ENCODE data around the gene SELP.

SELP gene

DNA sequence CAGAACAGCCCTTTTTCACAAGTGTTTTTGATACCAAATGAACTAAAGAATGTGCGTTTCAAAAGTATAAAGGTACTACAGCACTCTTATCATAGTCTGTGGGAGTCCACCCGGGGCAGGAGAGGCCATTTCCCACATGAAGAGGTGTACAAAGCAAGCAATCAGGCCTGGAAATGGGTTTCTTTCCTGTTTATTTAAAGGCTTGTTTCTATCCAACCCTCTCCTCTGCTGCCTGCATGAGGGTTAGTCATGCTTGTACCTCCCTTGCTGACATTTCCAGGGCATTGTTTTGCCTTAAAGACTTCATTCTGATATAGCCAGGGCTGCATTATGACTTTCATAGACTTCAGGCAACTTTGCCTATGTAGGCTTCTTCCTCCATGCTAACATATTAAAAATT is 11.6 kb downstream of the SELP start:
- DNase-seq = no peak

DNA sequence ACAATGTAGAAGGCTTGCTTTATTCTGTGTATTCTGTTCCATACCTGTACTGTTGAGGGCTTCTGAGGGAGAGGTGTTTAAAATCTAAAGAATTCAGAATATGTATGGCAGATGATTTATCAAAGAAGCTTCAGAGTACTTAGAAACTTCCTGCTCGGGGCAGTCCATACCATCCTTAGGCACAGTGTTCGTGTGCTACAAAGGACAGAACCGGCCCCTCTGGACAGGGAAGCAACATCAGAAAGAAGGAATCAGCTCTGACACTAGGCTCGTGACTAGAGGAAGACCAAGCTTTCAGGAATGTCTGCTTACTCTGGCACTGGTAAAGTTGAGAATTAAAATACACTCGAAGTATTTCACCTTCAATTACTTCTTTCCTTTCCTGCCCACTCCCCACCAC is 14.1 kb downstream of the SELP start:
- no peak for DNase-seq

DNA sequence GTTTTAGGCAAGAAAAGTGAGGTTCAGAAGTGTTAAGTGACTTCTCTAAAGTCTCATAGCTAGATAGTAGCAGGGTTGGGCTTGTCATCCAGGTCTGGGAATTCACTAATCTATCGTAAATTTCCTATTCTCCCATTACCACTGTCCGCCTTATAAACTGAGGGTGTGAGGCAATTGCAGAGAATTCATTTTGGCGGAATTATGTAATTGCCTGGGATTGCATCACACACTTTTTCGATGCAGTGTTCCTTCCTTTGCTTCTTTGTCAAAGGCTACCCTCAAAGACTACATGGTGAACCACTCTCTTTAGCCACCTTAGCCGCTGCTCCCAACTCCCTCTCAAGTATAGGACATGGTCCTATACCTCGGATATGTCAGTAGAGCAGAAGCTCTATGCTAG is 19.1 kb downstream of the SELP start:
- DNase-seq = no peak

DNA sequence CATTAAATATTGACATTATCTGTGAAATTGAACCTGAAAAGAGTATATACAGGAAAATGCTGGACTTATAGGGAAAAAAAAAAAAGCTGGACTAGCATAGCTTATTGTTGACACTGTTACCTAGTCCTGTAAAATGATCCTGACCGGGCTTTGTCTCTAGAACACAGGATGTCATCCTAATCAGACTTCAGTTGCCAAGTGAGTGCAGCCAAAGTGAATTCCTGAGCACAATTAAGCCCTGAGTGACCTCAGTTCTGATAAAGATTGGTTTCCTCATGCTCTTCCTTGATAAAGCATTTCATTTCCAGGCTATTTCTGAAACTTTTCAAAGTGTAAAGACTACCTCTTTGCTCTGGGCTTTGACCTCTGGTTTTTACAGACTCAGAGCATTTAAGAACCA is 19.8 kb downstream of the SELP start:
- no peak for DNase-seq

DNA sequence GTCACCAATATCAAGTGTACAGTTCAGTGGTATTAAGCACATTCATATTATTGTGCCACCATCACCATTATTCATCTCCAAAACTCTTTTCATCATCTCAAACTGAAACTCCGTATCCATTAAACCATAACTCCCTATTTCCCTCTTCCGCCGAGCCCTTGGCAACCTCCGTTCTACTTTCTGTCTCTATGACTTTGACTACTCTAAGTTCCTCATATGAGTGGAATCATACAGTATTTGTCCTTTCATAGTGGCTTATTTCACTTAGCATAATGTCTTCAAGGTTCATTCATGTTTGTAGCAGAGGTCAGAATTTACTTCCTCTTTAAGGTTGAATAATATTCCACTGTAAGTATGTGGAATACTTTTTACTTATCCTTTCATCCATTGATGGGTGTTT is 21.7 kb downstream of the SELP start:
- no peak for DNase-seq

DNA sequence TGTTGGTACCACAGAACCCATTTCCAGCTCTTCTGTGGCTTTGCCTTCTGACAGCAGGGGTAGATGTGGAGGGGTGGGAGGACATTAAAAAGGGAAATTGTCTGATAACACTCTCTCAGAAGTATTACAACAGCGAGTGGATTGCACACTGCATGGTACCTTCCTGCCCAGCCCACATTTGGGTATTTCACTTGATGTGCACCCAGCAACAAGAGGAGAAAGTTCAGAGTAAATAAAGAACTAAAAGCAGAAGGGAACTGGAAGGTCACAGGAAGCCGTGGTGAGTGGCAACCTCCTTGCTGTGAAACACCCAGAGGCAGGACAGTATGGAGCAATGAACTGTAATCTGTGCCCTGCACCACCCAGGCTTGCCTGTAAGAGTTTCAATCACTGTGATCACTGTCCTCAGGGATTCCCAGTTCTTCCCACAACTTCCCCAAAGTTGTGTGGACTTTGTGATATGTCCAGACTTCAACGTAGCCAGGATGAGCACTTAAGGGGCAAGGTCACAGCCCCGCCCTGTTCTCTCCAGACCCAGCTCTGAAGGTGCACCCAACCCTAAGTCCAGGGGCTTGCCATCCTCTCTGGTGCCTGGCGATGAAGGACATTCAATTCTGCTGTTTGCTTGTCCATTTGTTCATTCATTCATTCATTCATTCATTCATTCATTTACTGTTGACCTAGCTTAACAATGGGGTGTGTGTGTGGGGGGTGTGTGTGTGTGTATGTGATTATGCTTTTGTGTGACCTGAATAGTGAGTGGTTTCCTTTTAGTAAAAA is 25.0 kb downstream of the SELP start:
- peak; percentile 64 for DNase-seq

DNA sequence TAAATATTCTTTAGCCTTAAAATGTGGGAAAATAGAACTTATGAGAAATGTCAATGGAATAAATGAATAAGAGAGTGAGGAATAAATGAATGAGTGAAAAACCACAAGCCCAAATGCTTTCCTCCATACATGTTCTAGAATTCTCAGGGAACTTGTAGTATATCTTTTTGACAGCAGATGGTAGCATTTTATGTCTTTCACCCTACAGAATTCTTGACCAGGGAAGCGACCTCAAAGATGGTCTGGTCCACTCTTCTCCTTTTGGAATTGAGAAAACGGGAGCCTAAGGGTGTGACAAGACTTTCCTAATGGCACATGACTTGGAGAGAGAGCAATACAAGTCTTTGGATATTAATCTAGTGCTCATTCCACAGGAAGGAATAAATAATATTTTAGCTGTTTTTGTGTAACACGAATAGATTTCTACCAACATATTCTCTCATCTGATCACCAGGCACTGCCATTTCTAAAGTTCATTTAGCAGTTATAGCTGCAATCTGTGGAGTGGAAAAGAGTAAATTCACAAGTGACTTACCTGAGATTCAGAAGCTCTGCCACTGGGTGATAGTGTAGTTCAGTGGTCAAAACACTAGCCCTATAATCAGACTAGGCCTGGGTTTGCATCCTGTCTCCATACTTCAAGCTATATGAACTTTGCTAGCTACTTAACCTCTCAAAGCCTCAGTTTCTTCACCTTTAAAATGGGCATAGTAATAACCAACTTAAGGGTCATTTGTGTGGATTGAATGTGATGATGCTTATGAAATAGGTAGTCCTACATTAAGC is 28.6 kb downstream of the SELP start:
- peak; percentile 54 for DNase-seq

DNA sequence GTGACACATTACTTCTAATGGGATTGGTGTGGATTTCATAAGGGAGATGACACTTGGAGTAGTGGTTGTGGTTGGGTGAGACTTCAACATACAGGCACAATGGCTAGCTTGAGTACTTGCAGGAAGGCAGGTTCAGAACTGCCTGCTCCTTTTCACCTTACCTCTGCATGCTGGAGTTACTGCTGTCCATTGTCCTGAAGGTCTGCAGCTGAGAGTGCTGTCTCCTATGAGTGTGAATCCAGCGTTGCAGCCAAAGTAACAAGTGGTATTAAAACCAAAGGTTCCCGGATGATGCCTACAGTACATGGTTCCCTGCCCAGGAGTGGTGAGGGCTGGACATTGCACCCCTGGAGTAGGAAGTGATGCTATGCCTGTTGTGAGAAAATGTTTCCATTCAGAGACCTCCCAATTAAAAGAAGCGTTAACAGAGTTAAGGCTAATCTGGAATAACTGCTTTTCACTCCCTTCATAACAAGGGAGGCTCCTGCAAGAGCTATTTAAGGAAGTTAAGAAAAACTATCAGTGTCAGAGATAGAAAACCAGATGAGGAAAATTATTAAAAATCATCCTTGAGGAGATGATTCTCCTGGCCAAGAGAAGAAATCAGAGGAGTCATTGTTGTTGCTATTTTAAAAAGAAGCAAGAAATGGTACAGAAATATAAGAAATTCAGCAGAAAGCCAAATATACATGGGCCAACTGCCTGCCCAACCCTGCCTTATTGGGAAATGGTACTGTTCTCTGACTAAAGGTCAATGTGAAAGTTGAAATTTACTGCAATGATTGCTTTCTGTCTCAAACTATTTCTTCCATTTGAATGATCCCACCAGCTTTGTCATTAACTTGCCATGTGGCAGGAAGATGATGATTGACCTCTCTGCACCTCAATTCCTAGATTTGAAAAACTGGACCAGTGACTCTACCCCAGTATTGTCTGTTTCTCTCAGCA is 33.9 kb downstream of the SELP start:
- DNase-seq = peak; percentile 48

DNA sequence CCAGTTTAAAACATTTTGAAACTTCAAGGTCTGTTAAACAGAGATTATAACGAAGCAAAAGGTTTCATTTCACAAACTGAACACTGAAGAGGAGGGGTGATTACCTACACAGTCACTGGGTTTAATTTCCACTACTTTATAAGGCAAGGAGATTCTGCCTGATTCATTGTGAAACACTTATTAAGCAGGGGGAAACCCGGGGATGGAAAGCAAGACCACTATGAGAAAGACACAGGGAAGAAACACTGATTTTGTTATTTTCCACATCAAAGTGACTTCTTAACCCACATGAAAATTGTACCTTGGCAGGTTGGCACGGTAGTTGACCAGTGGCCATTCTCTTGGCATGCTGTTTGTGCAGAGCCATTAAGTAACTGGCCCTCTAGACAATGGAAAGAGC is 35.5 kb downstream of the SELP start:
- DNase-seq = peak; percentile 79

DNA sequence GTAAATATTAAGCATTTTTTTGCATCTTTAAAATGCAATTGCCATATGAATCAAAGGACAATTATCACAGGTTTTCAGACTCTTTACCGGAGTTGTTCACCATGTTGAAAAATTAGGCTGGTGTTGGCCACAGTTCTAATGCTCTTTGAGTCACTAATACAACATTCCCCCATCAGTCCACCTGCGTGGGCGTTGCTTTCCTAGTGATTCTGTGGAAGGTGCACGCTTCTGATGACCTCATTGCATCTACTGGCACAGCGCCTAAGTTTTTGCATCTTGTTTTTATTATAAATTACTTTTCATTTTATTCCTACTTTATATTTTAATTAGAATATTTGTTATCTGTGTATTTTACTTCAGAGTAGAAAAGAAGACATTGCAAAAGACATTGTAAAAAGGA is 39.0 kb downstream of the SELP start:
- DNase-seq = no peak

DNA sequence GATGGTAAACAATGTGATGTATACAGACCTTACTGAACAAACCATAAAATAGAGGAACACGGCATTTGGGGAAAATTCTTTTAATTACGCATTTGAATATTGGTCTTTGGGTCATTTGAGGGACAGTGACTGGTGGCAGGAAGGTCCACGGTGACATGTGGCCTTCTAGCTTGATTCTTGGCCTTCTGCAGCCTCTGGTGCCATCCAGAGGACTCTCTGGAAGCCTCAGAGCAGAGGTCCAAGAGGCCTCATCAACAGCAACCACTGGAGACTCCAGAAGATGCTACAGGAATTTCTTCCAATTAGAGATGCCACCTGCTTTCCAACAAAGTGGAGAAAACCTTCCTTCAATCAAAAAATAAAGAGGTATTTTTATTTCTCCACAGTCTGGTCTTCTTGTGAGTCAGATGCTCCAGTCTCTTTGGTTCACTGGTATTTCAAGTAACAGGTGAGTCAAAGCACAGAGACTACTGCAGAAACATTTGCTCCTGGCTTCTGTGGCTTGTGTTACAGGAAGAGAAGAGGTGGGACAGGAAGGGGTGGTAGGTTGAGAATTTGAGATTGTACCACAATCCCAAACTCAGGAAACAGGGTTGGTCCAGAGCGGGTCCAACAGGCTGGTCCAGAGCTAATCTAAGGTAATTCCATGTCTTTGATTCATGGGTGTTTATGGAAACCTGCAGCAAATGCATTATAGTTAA is 41.0 kb downstream of the SELP start:
- DNase-seq = peak; percentile 70

DNA sequence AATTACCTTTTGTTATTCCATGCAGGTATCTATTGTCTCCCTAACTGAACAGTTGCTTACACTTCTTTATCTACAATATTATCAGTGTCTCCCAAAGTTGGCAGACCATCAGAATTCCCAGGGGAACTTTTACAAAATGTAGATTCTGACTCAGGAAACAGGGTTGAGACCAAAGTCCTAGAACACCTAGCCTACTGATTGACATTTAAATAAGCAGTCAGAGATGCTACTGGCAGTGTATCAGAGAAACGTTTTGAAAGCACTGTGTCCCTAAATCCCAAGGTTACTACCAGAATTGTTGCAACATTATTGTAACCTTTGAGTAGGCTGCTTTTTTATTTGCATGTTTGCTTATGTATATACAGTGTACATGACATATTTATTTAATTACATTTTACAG is 41.8 kb downstream of the SELP start:
- DNase-seq = no peak

DNA sequence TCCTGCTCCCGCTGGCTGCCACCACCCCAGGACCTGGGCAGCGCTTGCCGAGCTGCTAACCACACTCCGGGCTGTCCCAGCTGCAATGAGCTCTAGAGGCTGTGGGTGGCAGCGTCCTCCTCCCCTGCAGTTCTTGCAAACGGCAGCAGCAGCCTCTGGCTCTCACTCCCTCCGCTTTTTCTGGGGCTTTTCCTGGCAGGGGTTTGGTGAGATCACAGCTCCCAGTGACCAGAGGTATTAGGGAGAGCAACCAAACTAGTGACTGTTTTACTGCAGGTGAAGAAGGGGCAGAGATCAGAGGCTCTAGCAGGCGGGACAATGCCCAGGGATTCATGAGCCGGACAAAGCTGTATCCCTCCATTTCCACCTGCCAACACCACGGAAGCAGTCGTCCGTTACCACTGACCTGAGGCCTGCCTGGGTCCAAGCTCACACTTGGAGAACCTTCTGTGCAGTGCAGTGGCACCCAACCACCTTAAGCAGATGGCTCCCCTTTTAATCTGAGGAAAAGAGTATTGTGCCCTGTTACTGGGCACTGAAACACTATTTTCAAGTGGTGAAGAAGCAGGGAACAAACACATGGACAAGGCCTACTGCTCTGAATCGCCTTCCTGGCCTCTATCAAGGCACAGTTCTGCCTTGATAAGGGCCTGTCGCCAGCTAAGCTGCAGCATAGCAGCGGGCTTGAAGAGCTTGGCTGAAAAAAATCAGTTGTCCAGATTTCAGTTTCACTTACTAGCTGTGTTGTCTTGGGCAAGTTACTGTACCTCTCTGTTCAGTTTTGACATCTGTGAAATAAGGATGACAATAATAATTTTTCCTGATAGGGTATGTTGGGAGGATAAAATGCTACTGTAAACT is 43.3 kb downstream of the SELP start, which contains the start of gene F5:
Gene F5 (minus strand): TSS at position 87 of the 861 bp plus-strand sequence. CDS start 95 bp downstream, outside the sequence.
- peak; percentile 90 for DNase-seq

DNA sequence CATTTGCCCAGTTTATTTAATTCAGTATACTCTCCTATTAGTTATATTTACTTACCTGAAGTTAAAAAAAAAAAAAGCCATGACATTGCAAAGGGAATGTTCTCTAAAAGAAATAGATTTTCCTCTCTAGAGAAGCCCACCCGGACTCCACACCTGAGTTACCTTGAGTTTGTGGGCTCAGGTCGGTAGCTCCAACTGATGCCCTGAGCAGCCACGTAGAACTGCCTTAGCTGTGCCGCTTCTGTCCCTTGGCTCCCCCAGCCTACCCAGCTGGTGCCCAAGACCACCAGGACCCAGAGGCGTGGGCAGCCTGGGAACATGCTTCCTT is 43.9 kb downstream of the SELP start:
- DNase-seq = no peak

DNA sequence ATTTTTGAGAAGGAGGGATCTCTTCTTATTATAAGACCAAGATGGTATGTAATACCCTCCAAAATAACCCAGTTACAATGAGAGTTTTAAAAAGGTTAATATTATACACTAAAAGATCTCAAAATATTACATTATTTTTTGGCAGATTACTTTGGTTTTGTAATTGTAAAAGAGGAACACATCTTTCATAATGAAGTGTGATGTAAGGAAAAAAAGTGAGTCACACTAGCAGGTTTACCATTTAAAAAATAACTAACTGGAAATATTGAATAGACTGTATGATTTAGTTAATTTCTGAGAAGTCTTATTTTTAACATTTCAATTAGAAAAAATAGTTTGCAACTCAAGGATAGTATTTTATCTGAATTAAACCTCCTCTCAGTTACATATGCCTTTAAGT is 44.7 kb downstream of the SELP start:
- no peak for DNase-seq

DNA sequence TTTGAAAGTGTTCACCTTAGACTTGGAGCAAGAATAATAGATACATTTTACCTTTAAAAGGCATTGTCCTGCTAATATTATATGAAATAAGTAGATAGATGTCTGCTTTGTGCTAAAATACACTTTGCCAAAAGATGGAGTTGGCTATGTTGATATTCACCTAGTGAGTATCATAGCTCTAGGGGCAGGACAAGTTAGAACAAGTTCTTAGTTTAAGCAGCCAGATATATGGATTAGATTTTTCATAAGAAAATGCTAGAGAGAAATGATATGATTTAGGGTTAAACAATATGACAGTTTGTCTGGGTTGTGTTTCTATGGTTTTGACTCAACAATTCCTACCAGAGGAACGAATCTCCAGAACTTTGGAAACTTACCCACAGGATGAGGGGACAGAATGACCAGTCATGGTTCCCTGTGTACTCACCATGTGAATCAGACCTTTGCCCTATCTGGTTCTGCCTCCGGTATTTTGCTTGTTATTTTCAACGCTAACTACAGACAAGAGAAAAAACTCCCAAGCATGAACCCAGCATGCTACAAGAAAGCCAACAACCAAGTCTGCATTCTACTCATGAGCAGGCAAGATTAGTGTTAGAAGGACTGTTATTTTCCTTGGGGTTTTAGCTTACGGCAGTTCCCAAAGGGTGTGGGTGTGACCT is 45.3 kb downstream of the SELP start:
- DNase-seq = peak; percentile 60

DNA sequence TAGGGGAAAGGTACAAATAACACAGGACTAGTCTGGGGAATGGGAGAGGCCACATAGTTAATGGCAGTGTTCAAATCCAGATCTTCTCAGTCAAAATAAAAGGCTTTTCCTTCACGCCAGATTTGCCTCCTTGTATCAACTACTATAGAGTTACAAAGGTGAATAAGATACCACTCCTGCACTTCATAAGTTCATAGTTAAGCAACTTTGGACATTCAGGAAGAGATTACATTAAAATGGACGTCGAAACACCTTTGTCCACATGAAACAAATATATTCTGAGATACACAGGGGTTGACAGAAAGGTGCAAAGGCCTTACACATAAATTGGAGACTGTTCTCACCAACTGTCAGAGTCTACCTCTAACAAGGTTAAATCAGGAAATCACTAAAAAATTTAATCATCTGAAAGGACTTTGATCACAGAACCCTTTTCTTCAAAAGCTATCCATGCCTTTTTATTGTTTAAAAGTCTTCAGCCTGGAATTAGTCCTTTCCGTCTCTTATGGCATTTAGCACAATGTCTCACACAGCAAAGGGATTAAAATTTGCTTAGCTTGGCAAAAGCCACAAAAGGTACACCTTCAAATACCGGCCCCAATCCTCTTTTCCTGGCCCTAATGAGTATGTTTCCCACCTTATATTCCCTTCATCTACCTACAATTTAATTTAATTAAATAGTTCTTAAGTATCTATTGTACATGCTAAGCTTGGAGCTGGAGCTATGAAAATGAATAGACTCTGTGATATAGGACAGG is 51.8 kb downstream of the SELP start:
- DNase-seq = no peak

DNA sequence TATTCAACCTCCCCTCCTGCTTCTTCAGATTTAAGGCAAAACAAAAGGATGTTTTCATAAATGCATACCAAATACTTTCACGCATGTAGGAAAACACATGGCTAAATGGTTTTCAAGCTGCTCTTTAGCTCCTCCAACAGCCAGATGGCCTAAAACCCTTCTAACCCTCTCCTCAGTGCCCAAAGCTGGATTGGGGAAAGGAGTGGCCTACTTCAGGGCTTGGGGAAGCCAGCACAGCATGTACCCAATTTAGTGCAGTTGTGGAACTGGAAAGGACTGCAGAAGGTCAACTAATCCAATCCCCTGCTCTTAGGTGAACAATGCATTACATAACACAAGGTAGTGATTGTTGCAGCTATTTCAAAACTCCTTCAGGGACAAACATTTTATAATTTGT is 53.0 kb downstream of the SELP start:
- no peak for DNase-seq

DNA sequence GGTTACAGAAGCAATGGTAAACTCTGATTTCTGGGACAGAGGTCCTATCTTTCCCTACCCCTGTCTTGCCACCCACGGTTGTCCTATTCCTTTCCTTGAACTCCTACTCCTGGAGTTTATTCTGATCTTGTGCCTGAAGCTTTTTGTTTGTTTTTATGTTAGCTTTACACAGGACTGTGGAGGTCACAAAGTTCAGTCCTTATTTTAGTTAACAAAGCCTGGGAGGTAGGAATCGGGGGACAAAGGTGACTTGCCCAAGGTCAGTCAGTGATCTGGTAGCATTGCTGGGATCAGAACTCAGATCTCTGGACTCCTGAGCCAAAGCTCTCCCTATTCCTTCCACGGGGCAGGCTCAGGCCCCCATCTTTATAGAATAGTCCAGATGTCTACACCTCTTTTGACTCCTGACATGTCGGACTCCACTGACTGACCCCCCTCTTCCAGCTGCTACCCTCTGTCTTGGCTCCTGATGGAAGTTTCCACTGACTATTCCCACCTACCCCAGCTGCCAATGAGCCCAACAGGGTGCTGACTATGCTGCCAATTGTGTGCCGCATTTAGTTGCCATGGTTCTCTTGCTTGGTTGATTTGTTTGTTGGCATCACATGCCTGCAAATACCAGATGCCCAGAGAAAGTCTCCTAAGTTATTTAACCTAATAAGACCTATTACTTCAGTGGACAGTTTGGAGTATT is 53.5 kb downstream of the SELP start:
- DNase-seq = no peak

DNA sequence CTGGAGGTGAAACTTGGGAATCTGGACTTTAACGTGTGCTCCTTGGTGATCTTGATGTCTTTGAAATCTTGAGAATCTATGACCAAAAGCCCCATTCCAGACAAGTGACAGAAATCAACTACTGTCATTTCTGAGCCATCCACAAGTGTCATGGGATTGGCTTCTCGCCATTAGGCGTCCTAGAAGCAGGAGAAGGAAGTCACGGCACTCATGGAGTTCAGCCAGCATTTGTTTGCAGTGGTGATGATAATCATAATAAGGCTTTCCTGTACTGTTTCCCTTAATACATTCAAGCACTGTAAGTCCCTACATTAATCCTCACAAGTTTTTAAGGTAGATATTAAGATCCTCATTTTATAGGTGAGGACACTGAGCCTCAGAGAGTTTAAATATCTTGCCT is 55.6 kb downstream of the SELP start:
- no peak for DNase-seq
